GM23338 (cell line): ENCODE results near the gene ADAMTS17. TPM values are rescaled to one million over a fixed set of nuclear protein-coding genes. Genes with fewer than 3 reads are reported as not detected.

Experiments used
- ATAC-seq: fragments of 200-7000 bp; cut with Tn5 transposase; 3 replicates; pipeline ENCODE4 v1.9.1; 2020
- DNase-seq: peaks from one replicate; pipeline ENCODE4 v3.0.0-alpha.2; 2015; ENCODE audit warnings: low spot score
- H2AFZ ChIP-seq: fragments of 200-600 bp; sonication (generic); 2 replicates; pipeline ENCODE4 v1.8.0; 2016; ENCODE audit warnings: antibody characterized with exemption, mild to moderate bottlenecking, moderate library complexity
- H3F3A ChIP-seq: fragments of 200-600 bp; sonication (generic); replicated peaks from 2 replicates; pipeline ENCODE4 v1.8.0; 2017; ENCODE audit warnings: antibody characterized with exemption, mixed run types, low read depth
- H3K27ac ChIP-seq: fragments of 200-600 bp; sonication (generic); 2 replicates; pipeline ENCODE4 v1.6.1; 2016; ENCODE audit warnings: low read depth
- H3K27me3 ChIP-seq: fragments of 200-600 bp; sonication (generic); 2 replicates; pipeline ENCODE4 v1.8.0; 2016; ENCODE audit warnings: mild to moderate bottlenecking, mixed run types, moderate library complexity; ENCODE audit not compliant: insufficient read depth
- H3K36me3 ChIP-seq: fragments of 200-600 bp; sonication (generic); 2 replicates; pipeline ENCODE4 v1.8.0; 2016; ENCODE audit warnings: mild to moderate bottlenecking; ENCODE audit not compliant: insufficient read depth
- H3K4me1 ChIP-seq: fragments of 200-600 bp; sonication (generic); 2 replicates; pipeline ENCODE4 v1.8.0; 2016; ENCODE audit warnings: mild to moderate bottlenecking, moderate library complexity; ENCODE audit not compliant: insufficient read depth
- H3K4me2 ChIP-seq: fragments of 200-600 bp; sonication (generic); 2 replicates; pipeline ENCODE4 v1.7.1; 2017; ENCODE audit warnings: mixed run types
- H3K4me3 ChIP-seq: fragments of 200-600 bp; sonication (generic); 2 replicates; pipeline ENCODE4 v1.6.1; 2016; ENCODE audit warnings: mixed run types
- H3K79me2 ChIP-seq: fragments of 200-600 bp; sonication (generic); replicated peaks from 2 replicates; pipeline ENCODE4 v1.8.0; 2017; ENCODE audit warnings: mild to moderate bottlenecking; ENCODE audit not compliant: insufficient read depth
- H3K9me2 ChIP-seq: fragments of 200-600 bp; sonication (generic); 2 replicates; pipeline ENCODE4 v1.8.0; 2017; ENCODE audit not compliant: insufficient read depth
- H4K20me1 ChIP-seq: fragments of 200-600 bp; sonication (generic); replicated peaks from 2 replicates; pipeline ENCODE4 v1.8.0; 2017; ENCODE audit warnings: mild to moderate bottlenecking; ENCODE audit not compliant: insufficient read depth
- H3K27ac Mint-ChIP-seq: 2 replicates; pipeline ENCODE4 v1.8.0; 2020; ENCODE audit warnings: inconsistent platforms, mild to moderate bottlenecking, moderate library complexity, mixed read lengths
- H3K27me3 Mint-ChIP-seq: 3 replicates; pipeline ENCODE4 v1.8.0; 2022; ENCODE audit warnings: low read depth, mild to moderate bottlenecking, moderate library complexity, mixed read lengths, inconsistent platforms; ENCODE audit not compliant: insufficient read depth, poor library complexity
- H3K36me3 Mint-ChIP-seq: 3 replicates; pipeline ENCODE4 v1.8.0; 2021; ENCODE audit warnings: low read depth, mild to moderate bottlenecking, inconsistent platforms, moderate library complexity, mixed read lengths
- H3K4me1 Mint-ChIP-seq: 3 replicates; pipeline ENCODE4 v1.8.0; 2020; ENCODE audit warnings: mild to moderate bottlenecking, inconsistent platforms, mixed read lengths
- H3K4me3 Mint-ChIP-seq: 3 replicates; pipeline ENCODE4 v1.8.0; 2021; ENCODE audit warnings: moderate library complexity, mild to moderate bottlenecking, inconsistent platforms, mixed read lengths
- H3K9me3 Mint-ChIP-seq: 3 replicates; pipeline ENCODE4 v1.8.0; 2020; ENCODE audit warnings: moderate library complexity, mild to moderate bottlenecking, inconsistent platforms, mixed read lengths
- CTCF ChIP-seq, 2 experiments: fragments of 200-600 bp in 1 of 2; sonication (generic) in 1 of 2; conservative IDR thresholded peaks; 2 replicates each; pipeline versions ENCODE4 v1.5.1 to v1.6.1; 2016 to 2017; ENCODE audit warnings: antibody characterized with exemption in 2 of 2, low read depth in 2 of 2, mild to moderate bottlenecking in 2 of 2, moderate library complexity in 1 of 2
- JUNB ChIP-seq: IDR thresholded peaks from one replicate; pipeline ENCODE4 v1.6.1; 2016; ENCODE audit warnings: antibody characterized with exemption; ENCODE audit not compliant: unreplicated experiment
- ZNF331 ChIP-seq: fragments of 250-450 bp; sonication (Bioruptor Pico); IDR thresholded peaks from 2 replicates; pipeline ENCODE4 v1.5.0; 2020; ENCODE audit warnings: low read depth, mild to moderate bottlenecking, moderate library complexity
- polyA plus RNA-seq: library from polyadenylated mRNA; unstranded; fragments of >200 nt; fragmentation: Nextera tagmentation; extraction: Ambion mirVana; gene quantifications from 2 replicates; pipeline ENCODE4 v1.2.1, GENCODE V29; 2016
- total RNA-seq: library from RNA; depleted of rRNA; stranded (reverse); fragments of >200 nt; shearing (Covaris generic); gene quantifications from 2 replicates; pipeline ENCODE4 v1.2.3, GENCODE V29; 2014
- TF ChIP-seq, protein P1 (sequence below): IDR thresholded peaks from one replicate; pipeline ENCODE4 v1.6.1; 2018; ENCODE audit warnings: antibody characterized with exemption; ENCODE audit not compliant: unreplicated experiment
- TF ChIP-seq, protein P2 (sequence below): fragments of 250-450 bp; sonication (Bioruptor Pico); IDR thresholded peaks from 2 replicates; pipeline ENCODE4 v1.5.0; 2020; ENCODE audit warnings: mild to moderate bottlenecking, moderate library complexity

Gene ADAMTS17
- total and polyA plus RNA-seq, 2 experiments from 2014 or later, result 0.60 to 3.8 TPM

GRCh38 chr15:100256970-100257650 lies 84.7 kb downstream of the ADAMTS17 start:
- TF ChIP-seq, protein P1, sequence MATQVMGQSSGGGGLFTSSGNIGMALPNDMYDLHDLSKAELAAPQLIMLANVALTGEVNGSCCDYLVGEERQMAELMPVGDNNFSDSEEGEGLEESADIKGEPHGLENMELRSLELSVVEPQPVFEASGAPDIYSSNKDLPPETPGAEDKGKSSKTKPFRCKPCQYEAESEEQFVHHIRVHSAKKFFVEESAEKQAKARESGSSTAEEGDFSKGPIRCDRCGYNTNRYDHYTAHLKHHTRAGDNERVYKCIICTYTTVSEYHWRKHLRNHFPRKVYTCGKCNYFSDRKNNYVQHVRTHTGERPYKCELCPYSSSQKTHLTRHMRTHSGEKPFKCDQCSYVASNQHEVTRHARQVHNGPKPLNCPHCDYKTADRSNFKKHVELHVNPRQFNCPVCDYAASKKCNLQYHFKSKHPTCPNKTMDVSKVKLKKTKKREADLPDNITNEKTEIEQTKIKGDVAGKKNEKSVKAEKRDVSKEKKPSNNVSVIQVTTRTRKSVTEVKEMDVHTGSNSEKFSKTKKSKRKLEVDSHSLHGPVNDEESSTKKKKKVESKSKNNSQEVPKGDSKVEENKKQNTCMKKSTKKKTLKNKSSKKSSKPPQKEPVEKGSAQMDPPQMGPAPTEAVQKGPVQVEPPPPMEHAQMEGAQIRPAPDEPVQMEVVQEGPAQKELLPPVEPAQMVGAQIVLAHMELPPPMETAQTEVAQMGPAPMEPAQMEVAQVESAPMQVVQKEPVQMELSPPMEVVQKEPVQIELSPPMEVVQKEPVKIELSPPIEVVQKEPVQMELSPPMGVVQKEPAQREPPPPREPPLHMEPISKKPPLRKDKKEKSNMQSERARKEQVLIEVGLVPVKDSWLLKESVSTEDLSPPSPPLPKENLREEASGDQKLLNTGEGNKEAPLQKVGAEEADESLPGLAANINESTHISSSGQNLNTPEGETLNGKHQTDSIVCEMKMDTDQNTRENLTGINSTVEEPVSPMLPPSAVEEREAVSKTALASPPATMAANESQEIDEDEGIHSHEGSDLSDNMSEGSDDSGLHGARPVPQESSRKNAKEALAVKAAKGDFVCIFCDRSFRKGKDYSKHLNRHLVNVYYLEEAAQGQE, result no peak
- TF ChIP-seq JUNB (no peak), CTCF (conservative IDR thresholded peaks at IDR 0.05; ENCODE audit: low read depth in 2 of 2) (no peak), ZNF331 (CRISPR knock-in tag) (no peak)
- TF ChIP-seq, protein P2, sequence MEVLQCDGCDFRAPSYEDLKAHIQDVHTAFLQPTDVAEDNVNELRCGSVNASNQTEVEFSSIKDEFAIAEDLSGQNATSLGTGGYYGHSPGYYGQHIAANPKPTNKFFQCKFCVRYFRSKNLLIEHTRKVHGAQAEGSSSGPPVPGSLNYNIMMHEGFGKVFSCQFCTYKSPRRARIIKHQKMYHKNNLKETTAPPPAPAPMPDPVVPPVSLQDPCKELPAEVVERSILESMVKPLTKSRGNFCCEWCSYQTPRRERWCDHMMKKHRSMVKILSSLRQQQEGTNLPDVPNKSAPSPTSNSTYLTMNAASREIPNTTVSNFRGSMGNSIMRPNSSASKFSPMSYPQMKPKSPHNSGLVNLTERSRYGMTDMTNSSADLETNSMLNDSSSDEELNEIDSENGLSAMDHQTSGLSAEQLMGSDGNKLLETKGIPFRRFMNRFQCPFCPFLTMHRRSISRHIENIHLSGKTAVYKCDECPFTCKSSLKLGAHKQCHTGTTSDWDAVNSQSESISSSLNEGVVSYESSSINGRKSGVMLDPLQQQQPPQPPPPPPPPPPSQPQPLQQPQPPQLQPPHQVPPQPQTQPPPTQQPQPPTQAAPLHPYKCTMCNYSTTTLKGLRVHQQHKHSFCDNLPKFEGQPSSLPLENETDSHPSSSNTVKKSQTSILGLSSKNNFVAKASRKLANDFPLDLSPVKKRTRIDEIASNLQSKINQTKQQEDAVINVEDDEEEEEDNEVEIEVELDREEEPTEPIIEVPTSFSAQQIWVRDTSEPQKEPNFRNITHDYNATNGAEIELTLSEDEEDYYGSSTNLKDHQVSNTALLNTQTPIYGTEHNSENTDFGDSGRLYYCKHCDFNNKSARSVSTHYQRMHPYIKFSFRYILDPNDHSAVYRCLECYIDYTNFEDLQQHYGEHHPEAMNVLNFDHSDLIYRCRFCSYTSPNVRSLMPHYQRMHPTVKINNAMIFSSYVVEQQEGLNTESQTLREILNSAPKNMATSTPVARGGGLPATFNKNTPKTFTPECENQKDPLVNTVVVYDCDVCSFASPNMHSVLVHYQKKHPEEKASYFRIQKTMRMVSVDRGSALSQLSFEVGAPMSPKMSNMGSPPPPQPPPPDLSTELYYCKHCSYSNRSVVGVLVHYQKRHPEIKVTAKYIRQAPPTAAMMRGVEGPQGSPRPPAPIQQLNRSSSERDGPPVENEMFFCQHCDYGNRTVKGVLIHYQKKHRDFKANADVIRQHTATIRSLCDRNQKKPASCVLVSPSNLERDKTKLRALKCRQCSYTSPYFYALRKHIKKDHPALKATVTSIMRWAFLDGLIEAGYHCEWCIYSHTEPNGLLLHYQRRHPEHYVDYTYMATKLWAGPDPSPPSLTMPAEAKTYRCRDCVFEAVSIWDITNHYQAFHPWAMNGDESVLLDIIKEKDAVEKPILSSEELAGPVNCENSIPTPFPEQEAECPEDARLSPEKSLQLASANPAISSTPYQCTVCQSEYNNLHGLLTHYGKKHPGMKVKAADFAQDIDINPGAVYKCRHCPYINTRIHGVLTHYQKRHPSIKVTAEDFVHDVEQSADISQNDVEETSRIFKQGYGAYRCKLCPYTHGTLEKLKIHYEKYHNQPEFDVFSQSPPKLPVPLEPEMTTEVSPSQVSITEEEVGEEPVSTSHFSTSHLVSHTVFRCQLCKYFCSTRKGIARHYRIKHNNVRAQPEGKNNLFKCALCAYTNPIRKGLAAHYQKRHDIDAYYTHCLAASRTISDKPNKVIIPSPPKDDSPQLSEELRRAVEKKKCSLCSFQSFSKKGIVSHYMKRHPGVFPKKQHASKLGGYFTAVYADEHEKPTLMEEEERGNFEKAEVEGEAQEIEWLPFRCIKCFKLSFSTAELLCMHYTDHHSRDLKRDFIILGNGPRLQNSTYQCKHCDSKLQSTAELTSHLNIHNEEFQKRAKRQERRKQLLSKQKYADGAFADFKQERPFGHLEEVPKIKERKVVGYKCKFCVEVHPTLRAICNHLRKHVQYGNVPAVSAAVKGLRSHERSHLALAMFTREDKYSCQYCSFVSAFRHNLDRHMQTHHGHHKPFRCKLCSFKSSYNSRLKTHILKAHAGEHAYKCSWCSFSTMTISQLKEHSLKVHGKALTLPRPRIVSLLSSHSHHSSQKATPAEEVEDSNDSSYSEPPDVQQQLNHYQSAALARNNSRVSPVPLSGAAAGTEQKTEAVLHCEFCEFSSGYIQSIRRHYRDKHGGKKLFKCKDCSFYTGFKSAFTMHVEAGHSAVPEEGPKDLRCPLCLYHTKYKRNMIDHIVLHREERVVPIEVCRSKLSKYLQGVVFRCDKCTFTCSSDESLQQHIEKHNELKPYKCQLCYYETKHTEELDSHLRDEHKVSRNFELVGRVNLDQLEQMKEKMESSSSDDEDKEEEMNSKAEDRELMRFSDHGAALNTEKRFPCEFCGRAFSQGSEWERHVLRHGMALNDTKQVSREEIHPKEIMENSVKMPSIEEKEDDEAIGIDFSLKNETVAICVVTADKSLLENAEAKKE (CRISPR knock-in tag), result no peak
- H3K36me3 Mint-ChIP-seq, result peaks cover 14% of the 10 kb centered on the region
- Histone ChIP-seq H3K4me3 (no peak overlapping the region), H3K4me2 (no peak overlapping the region), H3K9me2 (0 out of 2 replicates have a peak, but pooled peaks cover 8% of the 10 kb centered on the region), H3F3A (no peaks in the 10 kb centered on the region), H4K20me1 (no peaks in the 10 kb centered on the region), H3K79me2 (no peaks in the 10 kb centered on the region), H2AFZ (no peak overlapping the region), H3K27me3 (no peaks in the 10 kb centered on the region), H3K36me3 (no peaks in the 10 kb centered on the region), H3K27ac (no peak overlapping the region), H3K4me1 (no peaks in the 10 kb centered on the region)
- H3K4me1 Mint-ChIP-seq, result no peaks in the 10 kb centered on the region; the same call in 2 of the 3 replicates
- peaks cover 10% of the 10 kb centered on the region for H3K9me3 Mint-ChIP-seq
- no peak for ATAC-seq
- no peak overlapping the region for H3K4me3 Mint-ChIP-seq
- no peak for DNase-seq
- H3K27ac Mint-ChIP-seq, result no peak overlapping the region
- peaks cover 5% of the 10 kb centered on the region for H3K27me3 Mint-ChIP-seq
